ENCODE results near the gene MRPL28.
A peak's percentile ranks its signal among the peaks of the same experiment; 100 is the strongest.
"Not testable (repeated sequence)": the region's sequence is repeated elsewhere in the genome, so short reads cannot be mapped to it uniquely, and the experiment has no call there.

MRPL28 gene

GRCh38 chr16:359871-360697, 10.3 kb downstream of the MRPL28 start:
- DNase-seq (ENCODE audit: low read depth) = no peak

- no peak for DNase-seq (ENCODE audit: low read depth)
Measured at GRCh38 chr16:359067-359763, 11.1 kb downstream of the MRPL28 start.

- DNase-seq (ENCODE audit: low read depth) = no peak
Measured at GRCh38 chr16:356741-357140, 13.6 kb downstream of the MRPL28 start.

- DNase-seq (ENCODE audit: low read depth) = no peak
Measured at GRCh38 chr16:354971-355461, 15.3 kb downstream of the MRPL28 start.

GRCh38 chr16:354291-354881, 16.0 kb downstream of the MRPL28 start:
- DNase-seq (ENCODE audit: low read depth) = no peak

- no peak for DNase-seq (ENCODE audit: low read depth)
Measured at GRCh38 chr16:353404-354290, 16.7 kb downstream of the MRPL28 start.

- peak; percentile 100 for DNase-seq (ENCODE audit: low read depth)
Measured at GRCh38 chr16:352547-353403, 17.6 kb downstream of the MRPL28 start, which contains the start of gene AXIN1. Gene AXIN1, minus strand, starts transcription at chr16:352723. Its CDS starts 5,698 bp downstream, at chr16:347025.

GRCh38 chr16:351804-352520, 18.4 kb downstream of the MRPL28 start:
- DNase-seq (ENCODE audit: low read depth) = no peak

GRCh38 chr16:350203-350602, 20.1 kb downstream of the MRPL28 start:
- DNase-seq (ENCODE audit: low read depth) = no peak

GRCh38 chr16:349211-349610, 21.1 kb downstream of the MRPL28 start:
- DNase-seq (ENCODE audit: low read depth) = no peak

- not testable (repeated sequence) for DNase-seq (ENCODE audit: low read depth)
Measured at GRCh38 chr16:348495-348894, 21.8 kb downstream of the MRPL28 start.

GRCh38 chr16:347203-347602, 23.1 kb downstream of the MRPL28 start:
- no peak for DNase-seq (ENCODE audit: low read depth)

- DNase-seq (ENCODE audit: low read depth) = no peak
Measured at GRCh38 chr16:346587-346986, 23.8 kb downstream of the MRPL28 start.

- DNase-seq (ENCODE audit: low read depth) = no peak
Measured at GRCh38 chr16:345772-346171, 24.6 kb downstream of the MRPL28 start.

- no peak for DNase-seq (ENCODE audit: low read depth)
Measured at GRCh38 chr16:342455-343213, 27.7 kb downstream of the MRPL28 start.

- not testable (repeated sequence) for DNase-seq (ENCODE audit: low read depth)
Measured at GRCh38 chr16:341974-342336, 28.4 kb downstream of the MRPL28 start.

GRCh38 chr16:341095-341973, 29.0 kb downstream of the MRPL28 start:
- DNase-seq (ENCODE audit: low read depth) = not testable (repeated sequence)

GRCh38 chr16:340370-341091, 29.8 kb downstream of the MRPL28 start:
- DNase-seq (ENCODE audit: low read depth) = no peak

Measured in activated T-cell treated with anti-CD3 and anti-CD28 coated beads for 48 hours (primary cell).